Brain microvascular endothelial cell (primary cell): Measurements from ENCODE around the gene CDK17.

Experiments
- DNase-seq: peaks from one replicate; pipeline ENCODE4 v3.0.0-alpha.2; 2020
- H3K27ac ChIP-seq: fragments of 250-450 bp; sonication (Bioruptor Pico); 2 replicates; pipeline ENCODE4 v1.5.1; 2020; ENCODE audit warnings: mild to moderate bottlenecking, moderate library complexity
- H3K27me3 ChIP-seq: fragments of 250-450 bp; sonication (Bioruptor Pico); replicated peaks from 2 replicates; pipeline ENCODE4 v1.5.1; 2020; ENCODE audit warnings: mild to moderate bottlenecking
- H3K36me3 ChIP-seq: fragments of 250-450 bp; sonication (Bioruptor Pico); replicated peaks from 2 replicates; pipeline ENCODE4 v1.5.1; 2020; ENCODE audit warnings: mild to moderate bottlenecking
- H3K4me3 ChIP-seq: 2 replicates; pipeline ENCODE4 v1.5.1; 2011; ENCODE audit warnings: low read depth, mild to moderate bottlenecking, control low read depth, low read length, moderate library complexity
- CTCF ChIP-seq: IDR thresholded peaks from 2 replicates; pipeline ENCODE4 v1.5.1; 2011; ENCODE audit warnings: low read depth, mild to moderate bottlenecking, moderate library complexity, low read length, control low read depth, inconsistent platforms; ENCODE audit errors: missing control alignments
- in situ Hi-C: cut with HindIII; loops from 2 replicates; pipeline ENCODE4 v1.10.0; 2017; ENCODE audit warnings: low sequenced_read_pairs, low pct_ligation_motif_present

CDK17 gene

GRCh38 chr12:96256672-96257361, 143.4 kb downstream of the CDK17 start:
- H3K27me3 ChIP-seq, result no peaks in the 10 kb centered on the region
- peaks cover 32% of the 10 kb centered on the region for H3K36me3 ChIP-seq
- no peak overlapping the region for H3K4me3 ChIP-seq
- TF ChIP-seq CTCF, result no peak
- no peak overlapping the region for H3K27ac ChIP-seq
- DNase-seq, result no peak
- in situ Hi-C loops, result no loop called here

GRCh38 chr12:96255077-96255476, 145.2 kb downstream of the CDK17 start:
- peak; percentile 87 for DNase-seq
- peaks cover 26% of the 10 kb centered on the region for H3K36me3 ChIP-seq
- no peaks in the 10 kb centered on the region for H3K27me3 ChIP-seq
- peak overlapping the region; percentile 76 for H3K27ac ChIP-seq
- in situ Hi-C loops, result no loop called here
- peak; percentile 0 for TF ChIP-seq CTCF
- H3K4me3 ChIP-seq, result no peak overlapping the region

- in situ Hi-C loops, result no loop called here
- Histone ChIP-seq H3K27ac (no peak overlapping the region), H3K27me3 (no peaks in the 10 kb centered on the region), H3K4me3 (no peak overlapping the region), H3K36me3 (peaks cover 52% of the 10 kb centered on the region)
- TF ChIP-seq CTCF, result no peak
- no peak for DNase-seq
Observed at GRCh38 chr12:96250119-96250685, 150.0 kb downstream of the CDK17 start.

GRCh38 chr12:96249196-96250118, 150.8 kb downstream of the CDK17 start:
- Histone ChIP-seq H3K27me3 (no peaks in the 10 kb centered on the region), H3K27ac (no peak overlapping the region), H3K36me3 (peaks cover 52% of the 10 kb centered on the region), H3K4me3 (no peak overlapping the region)
- in situ Hi-C loops, result no loop called here
- no peak for TF ChIP-seq CTCF
- peak; percentile 62 for DNase-seq

- Histone ChIP-seq H3K4me3 (no peak overlapping the region), H3K27ac (no peak overlapping the region), H3K27me3 (no peaks in the 10 kb centered on the region), H3K36me3 (peaks cover 50% of the 10 kb centered on the region)
- in situ Hi-C loops, result no loop called here
- DNase-seq, result no peak
- no peak for TF ChIP-seq CTCF
Observed at GRCh38 chr12:96248136-96248931, 151.9 kb downstream of the CDK17 start.
